GM12878 (cell line): ENCODE results near the gene RBMS3. TPM values are rescaled to one million over a fixed set of nuclear protein-coding genes. Genes with fewer than 3 reads are reported as not detected.

Experiments used
- ATAC-seq: fragments of 200-7000 bp; cut with Tn5 transposase; 3 replicates; pipeline ENCODE4 v1.9.1; 2020; ENCODE audit warnings: mild to moderate bottlenecking, moderate library complexity
- BruUV-seq: library from RNA; stranded (reverse); fragments of 400-500 nt; replicated peaks from 2 replicates; lab custom pipeline; 2021; lab: Mats Ljungman, UMichigan
- CTCF ChIA-PET: fragments of 300-600 bp; sonication (Branson Sonifier 250); formaldehyde crosslinking; extraction: SDS; loops from one replicate; lab custom pipeline; 2021; ENCODE audit warnings: inconsistent platforms; lab: Yijun Ruan, JAX
- POLR2A ChIA-PET: fragments of 350-600 bp; formaldehyde crosslinking; extraction: SDS; loops from one replicate; lab custom pipeline; 2021; ENCODE audit warnings: inconsistent platforms; lab: Charles Lee
- RAD21 ChIA-PET: fragments of 300-600 bp; sonication (Branson Sonifier 250); formaldehyde crosslinking; loops from one replicate; lab custom pipeline; 2023; ENCODE audit warnings: antibody characterized with exemption; ENCODE audit not compliant: unreplicated experiment; lab: Charles Lee
- SMC1A ChIA-PET: fragments of 300-600 bp; sonication (Branson Sonifier 250); formaldehyde crosslinking; loops from one replicate; lab custom pipeline; 2023; ENCODE audit not compliant: unreplicated experiment, uncharacterized antibody; lab: Charles Lee
- DNase-seq: peaks from one replicate; pipeline ENCODE4 v3.0.0-alpha.2; 2011; ENCODE audit warnings: low read depth, low spot score
- FAIRE-seq: peaks from 3 replicates; lab custom pipeline; 2011; peaks lifted over from hg19 to GRCh38; lab: Jason Lieb, UNC
- H2AFZ ChIP-seq: 2 replicates; pipeline ENCODE4 v1.6.0; 2011; ENCODE audit warnings: low read depth, low read length, control low read depth; ENCODE audit not compliant: control insufficient read depth
- H3K27ac ChIP-seq: 2 replicates; pipeline ENCODE4 v1.5.1; 2011; ENCODE audit warnings: control low read depth; ENCODE audit not compliant: control insufficient read depth, insufficient read depth
- H3K27me3 ChIP-seq, 2 experiments: replicated peaks in 1 of 2; 2 replicates each; pipeline versions ENCODE4 v1.6.0 to v1.6.1; 2011; ENCODE audit warnings: low read length in 1 of 2; ENCODE audit not compliant: control insufficient read depth in 2 of 2, insufficient read depth in 2 of 2
- H3K36me3 ChIP-seq, 2 experiments: 2 replicates each; pipeline ENCODE4 v1.5.1; 2011; ENCODE audit warnings: low read length in 1 of 2; ENCODE audit not compliant: control insufficient read depth in 2 of 2, insufficient read depth in 2 of 2
- H3K4me1 ChIP-seq: 2 replicates; pipeline ENCODE4 v1.6.1; 2011; ENCODE audit warnings: mild to moderate bottlenecking, low read length, moderate library complexity, mixed read lengths; ENCODE audit not compliant: control insufficient read depth, insufficient read depth
- H3K4me2 ChIP-seq: 2 replicates; pipeline ENCODE4 v1.6.0; 2011; ENCODE audit warnings: control low read depth; ENCODE audit not compliant: control insufficient read depth, insufficient read depth
- H3K4me3 ChIP-seq: fragments of 200-600 bp; sonication (generic); 2 replicates; pipeline ENCODE4 v1.5.1; 2016
- H3K79me2 ChIP-seq: 2 replicates; pipeline ENCODE4 v1.6.0; 2011; ENCODE audit warnings: low read length; ENCODE audit not compliant: control insufficient read depth, insufficient read depth
- H3K9ac ChIP-seq: 2 replicates; pipeline ENCODE4 v1.8.0; 2011; ENCODE audit warnings: low read length, control low read depth, mixed read lengths; ENCODE audit not compliant: control insufficient read depth, insufficient read depth
- H3K9me3 ChIP-seq: replicated peaks from 3 replicates; pipeline ENCODE4 v1.5.1; 2011; ENCODE audit warnings: mild to moderate bottlenecking, low read length; ENCODE audit not compliant: control insufficient read depth, insufficient read depth
- H4K20me1 ChIP-seq: 2 replicates; pipeline ENCODE4 v1.6.0; 2011; ENCODE audit not compliant: control insufficient read depth, insufficient read depth
- ASH2L ChIP-seq: fragments of 300-600, 200-600 bp; sonication (generic); IDR thresholded peaks from 2 replicates; pipeline ENCODE4 v1.6.1; 2017; ENCODE audit warnings: low read depth, mild to moderate bottlenecking, borderline replicate concordance
- BHLHE40 ChIP-seq, 2 experiments: fragments of 450-650 bp in 1 of 2; IDR thresholded peaks; 2 replicates each; pipeline ENCODE4 v1.6.1; 2011 to 2017; ENCODE audit warnings: low read depth in 2 of 2, borderline replicate concordance in 1 of 2, improper control_type of control experiment in 1 of 2, low read length in 1 of 2, mild to moderate bottlenecking in 1 of 2
- CBX3 ChIP-seq: fragments of 200-600 bp; sonication (generic); IDR thresholded peaks from 2 replicates; pipeline ENCODE4 v1.6.1; 2016; ENCODE audit warnings: low read depth, borderline replicate concordance
- CEBPB ChIP-seq, 2 experiments: fragments of 150-350 bp in 1 of 2; IDR thresholded peaks; 2 replicates each; pipeline ENCODE4 v1.6.1; 2012 to 2014; ENCODE audit warnings: low read depth in 2 of 2, low read length in 2 of 2, borderline replicate concordance in 1 of 2, inconsistent platforms in 1 of 2
- ETV6 ChIP-seq, 2 experiments: fragments of 450-650 bp in 1 of 2; IDR thresholded peaks in 1 of 2; conservative IDR thresholded peaks in 1 of 2; 2 replicates each; pipeline ENCODE4 v1.6.1; 2014; ENCODE audit warnings: antibody characterized with exemption in 1 of 2, borderline replicate concordance in 1 of 2, low read depth in 1 of 2, mild to moderate bottlenecking in 1 of 2, moderate library complexity in 1 of 2
- FOXK2 ChIP-seq: fragments of 450-650 bp; IDR thresholded peaks from 2 replicates; pipeline ENCODE4 v1.6.1; 2017; ENCODE audit warnings: mild to moderate bottlenecking, moderate library complexity
- MTA2 ChIP-seq: fragments of 450-650 bp; IDR thresholded peaks from 2 replicates; pipeline ENCODE4 v1.6.1; 2016; ENCODE audit warnings: low read depth, mild to moderate bottlenecking, moderate library complexity
- NFYB ChIP-seq: IDR thresholded peaks from 2 replicates; pipeline ENCODE4 v1.6.1; 2011; ENCODE audit warnings: low read depth, mild to moderate bottlenecking, low read length, improper control_type of control experiment, moderate library complexity; ENCODE audit not compliant: insufficient read depth
- PKNOX1 ChIP-seq: fragments of 450-650 bp; IDR thresholded peaks from 2 replicates; pipeline ENCODE4 v1.6.1; 2016; ENCODE audit warnings: mild to moderate bottlenecking
- RAD51 ChIP-seq: fragments of 450-650 bp; IDR thresholded peaks from 2 replicates; pipeline ENCODE4 v1.6.1; 2016; ENCODE audit warnings: moderate library complexity, mild to moderate bottlenecking, inconsistent platforms
- RELB ChIP-seq: fragments of 450-650 bp; IDR thresholded peaks from 2 replicates; pipeline ENCODE4 v1.6.1; 2017; ENCODE audit warnings: low read depth, mild to moderate bottlenecking, moderate library complexity
- RFX5 ChIP-seq: IDR thresholded peaks from 2 replicates; pipeline ENCODE4 v1.6.1; 2011; ENCODE audit warnings: low read depth, low read length, improper control_type of control experiment
- SREBF1 ChIP-seq: IDR thresholded peaks from 2 replicates; pipeline ENCODE4 v1.6.1; 2012; ENCODE audit warnings: mild to moderate bottlenecking, low read length
- SRF ChIP-seq, 2 experiments: IDR thresholded peaks; 2 replicates each; pipeline ENCODE4 v1.6.1; 2011; ENCODE audit warnings: low read depth in 2 of 2, low read length in 2 of 2, mild to moderate bottlenecking in 1 of 2, moderate library complexity in 1 of 2
- TAF1 ChIP-seq: IDR thresholded peaks from 2 replicates; pipeline ENCODE4 v1.6.1; 2011; ENCODE audit warnings: mild to moderate bottlenecking, low read depth, low read length, borderline replicate concordance
- ZBTB33 ChIP-seq: fragments of 450-650 bp; IDR thresholded peaks from 2 replicates; pipeline ENCODE4 v1.6.1; 2017; ENCODE audit warnings: mild to moderate bottlenecking
- ZBTB4 ChIP-seq: fragments of 450-650 bp; formaldehyde crosslinking; IDR thresholded peaks from 2 replicates; pipeline ENCODE4 v1.4.0; 2022; ENCODE audit warnings: mild to moderate bottlenecking, moderate library complexity
- WGBS: methylation state at CpG from one replicate; pipeline ENCODE4 v1.1.6; 2016; ENCODE audit warnings: low lambda C conversion rate; ENCODE audit not compliant: insufficient replicate concordance, insufficient coverage; ENCODE audit errors: missing lambda C conversion rate; 5-methylcytosine and 5-hydroxymethylcytosine counted together
- in situ Hi-C: fragments of 300-500 bp; cut with MboI; formaldehyde crosslinking; loops from 9 replicates; pipeline ENCODE4 v1.14.3; 2018; ENCODE audit warnings: mixed read lengths
- intact Hi-C: fragments of 100-400 bp; cut with micrococcal nuclease; formaldehyde crosslinking; loops from one replicate; pipeline ENCODE4 v1.14.2; 2022; ENCODE audit not compliant: unreplicated experiment
- polyA plus RNA-seq, 11 experiments: library from polyadenylated mRNA; depleted of rRNA in 4 of 11; unstranded in 6 of 11; stranded (reverse) in 5 of 11; fragments of >200 nt; fragmentation: Nextera tagmentation in 4 of 11; fragmentation: Illumina TruSeq in 1 of 11; extraction: Ambion mirVana in 4 of 11; extraction: Trizol in 1 of 11; gene quantifications; 1 replicate in 1 of 11; 2 replicates in 10 of 11; pipeline versions ENCODE4 v1.2.1 to v1.2.3, GENCODE V29; 2011 to 2016; ENCODE audit warnings: inconsistent platforms in 2 of 11, missing spikeins in 2 of 11, low read depth in 1 of 11
- total RNA-seq, 4 experiments: library from RNA; depleted of rRNA in 3 of 4; stranded (reverse); fragments of >200 nt in 3 of 4; fragmentation: Illumina TruSeq in 1 of 4; extraction: Trizol in 1 of 4; gene quantifications; 2 replicates each; pipeline versions ENCODE4 v1.2.1 to v1.2.3, GENCODE V29; 2013 to 2021

The RBMS3 gene
- total and polyA plus RNA-seq, 10 of the 15 experiments (the other 5 are each of a cell fraction or from before 2014, with no cell fraction given) = 0.79 to 4.7 (median 3.1) TPM

- in situ Hi-C loops = no loop called here
Measured at GRCh38 chr3:29605845-29606244, 325.0 kb downstream of the RBMS3 start.

More at GRCh38 chr3:29605845-29606244, 325.0 kb downstream of the RBMS3 start:
- no peaks in the 10 kb centered on the region for H3K4me1 ChIP-seq
- no peak for FAIRE-seq
- ChIA-PET POLR2A (no interaction called here), CTCF (no interaction called here), RAD21 (no interaction called here), SMC1A (no interaction called here)
- no peak for ATAC-seq
- no peak overlapping the region for H3K27ac ChIP-seq
- H3K27me3 ChIP-seq = no peaks in the 10 kb centered on the region
- H3K36me3 ChIP-seq = no peaks in the 10 kb centered on the region
- H3K79me2 ChIP-seq = no peaks in the 10 kb centered on the region
- H2AFZ ChIP-seq = no peak overlapping the region
- BruUV-seq = no TSS peak
- no peak for DNase-seq
- H3K9ac ChIP-seq = no peak overlapping the region
- H3K4me3 ChIP-seq = no peak overlapping the region
- H3K9me3 ChIP-seq = no peaks in the 10 kb centered on the region
- 41% methylated on average over 2 of the region's 2 CpGs for WGBS
- H4K20me1 ChIP-seq = no peaks in the 10 kb centered on the region
- no peak overlapping the region for H3K4me2 ChIP-seq
- intact Hi-C loops = no loop called here
- TF ChIP-seq ASH2L (no peak), CEBPB (IDR thresholded peaks at IDR 0.05; ENCODE audit: borderline replicate concordance in 1 of 2, low read depth in 2 of 2, low read length in 2 of 2) (no peak), MTA2 (no peak), NFYB (no peak), FOXK2 (no peak), CBX3 (no peak), RFX5 (no peak), RAD51 (no peak), ZBTB4 (CRISPR knock-in tag) (no peak), PKNOX1 (no peak), BHLHE40 (IDR thresholded peaks at IDR 0.05; ENCODE audit: borderline replicate concordance in 1 of 2, low read depth in 2 of 2, low read length in 1 of 2) (no peak), TAF1 (no peak), ETV6 (conservative IDR thresholded peaks at IDR 0.05 in 1 of 2, IDR thresholded peaks at IDR 0.05 in 1 of 2; ENCODE audit: borderline replicate concordance in 1 of 2, low read depth in 1 of 2) (no peak), SREBF1 (no peak), SRF (IDR thresholded peaks at IDR 0.05; ENCODE audit: low read depth in 2 of 2, low read length in 2 of 2) (no peak), ZBTB33 (no peak), RELB (no peak)
